KMS-11 (cell line): ENCODE data around the gene CHERP.

ENCODE experiments used
- H2AFZ ChIP-seq: fragments of 200-600 bp; sonication (generic); 2 replicates; pipeline ENCODE4 v1.6.1; 2016; ENCODE audit warnings: antibody characterized with exemption, mixed run types, low read depth
- H3K27ac ChIP-seq: fragments of 200-600 bp; sonication (generic); 2 replicates; pipeline ENCODE4 v1.6.1; 2016; ENCODE audit warnings: mild to moderate bottlenecking, mixed run types
- H3K27me3 ChIP-seq: fragments of 200-600 bp; sonication (generic); 2 replicates; pipeline ENCODE4 v1.6.1; 2017; ENCODE audit warnings: mild to moderate bottlenecking, low read depth, mixed run types, moderate library complexity; ENCODE audit not compliant: insufficient read depth
- H3K36me3 ChIP-seq: fragments of 200-600 bp; sonication (generic); 2 replicates; pipeline ENCODE4 v1.6.1; 2017; ENCODE audit warnings: mild to moderate bottlenecking, mixed run types; ENCODE audit not compliant: insufficient read depth
- H3K4me1 ChIP-seq: fragments of 200-600 bp; sonication (generic); 2 replicates; pipeline ENCODE4 v1.6.1; 2016; ENCODE audit warnings: mild to moderate bottlenecking, low read depth, mixed run types; ENCODE audit not compliant: poor library complexity, severe bottlenecking
- H3K4me2 ChIP-seq: fragments of 200-600 bp; sonication (generic); 2 replicates; pipeline ENCODE4 v1.7.0; 2016; ENCODE audit warnings: mild to moderate bottlenecking, mixed run types
- H3K4me3 ChIP-seq: fragments of 200-600 bp; sonication (generic); IDR thresholded peaks from 2 replicates; pipeline ENCODE4 v1.6.1; 2017; ENCODE audit warnings: low read depth, low read length, mixed read lengths; ENCODE audit not compliant: insufficient read depth
- H3K79me2 ChIP-seq: fragments of 200-600 bp; sonication (generic); 2 replicates; pipeline ENCODE4 v1.6.1; 2016; ENCODE audit warnings: low read depth, mixed run types; ENCODE audit not compliant: insufficient read depth
- H3K9ac ChIP-seq: fragments of 200-600 bp; sonication (generic); 2 replicates; pipeline ENCODE4 v1.6.1; 2016; ENCODE audit warnings: mild to moderate bottlenecking, mixed run types
- H4K20me1 ChIP-seq: fragments of 200-600 bp; sonication (generic); 2 replicates; pipeline ENCODE4 v1.6.1; 2016; ENCODE audit warnings: mild to moderate bottlenecking, mixed run types; ENCODE audit not compliant: insufficient read depth
- TF ChIP-seq, protein P1 (sequence below): fragments of 200-600 bp; sonication (generic); conservative IDR thresholded peaks from 2 replicates; pipeline ENCODE4 v1.6.1; 2017; ENCODE audit warnings: low read depth, mild to moderate bottlenecking, antibody characterized with exemption, low read length, moderate library complexity, mixed read lengths

The CHERP gene

DNA sequence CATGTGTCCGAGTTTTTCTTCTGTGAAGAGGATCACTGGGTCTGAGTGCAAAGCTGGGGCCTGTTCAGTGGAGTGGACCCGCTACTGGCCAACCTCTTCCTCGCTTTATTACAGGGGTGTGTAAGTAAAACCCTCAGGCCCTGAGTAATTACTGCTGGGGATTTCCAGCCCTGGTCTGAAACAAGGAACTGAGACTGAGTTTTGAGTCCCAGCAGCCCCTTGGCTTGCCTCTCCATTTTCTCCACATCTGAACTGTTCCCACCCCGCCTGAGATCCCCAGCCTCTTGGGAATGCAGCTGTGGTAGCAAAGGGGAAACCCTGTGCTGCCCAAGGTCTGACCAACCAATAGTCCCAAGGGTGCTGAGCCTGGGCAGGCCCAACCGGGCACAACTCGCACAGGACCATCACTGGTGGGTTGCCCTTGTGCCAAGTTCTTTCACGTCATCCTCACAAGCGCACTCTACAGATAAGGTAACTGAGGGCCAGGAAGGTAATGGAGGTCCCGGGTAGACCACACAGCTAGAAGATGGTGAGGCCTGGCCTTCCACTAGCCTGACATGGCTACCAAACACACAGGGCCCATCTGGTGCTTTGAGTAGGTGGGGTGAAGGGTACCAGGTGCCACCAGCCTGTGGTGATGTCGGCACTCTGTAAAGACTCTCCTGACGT lies 43.7 kb upstream of the CHERP start:
- H3K27ac ChIP-seq: peak overlapping the region; percentile 95

DNA sequence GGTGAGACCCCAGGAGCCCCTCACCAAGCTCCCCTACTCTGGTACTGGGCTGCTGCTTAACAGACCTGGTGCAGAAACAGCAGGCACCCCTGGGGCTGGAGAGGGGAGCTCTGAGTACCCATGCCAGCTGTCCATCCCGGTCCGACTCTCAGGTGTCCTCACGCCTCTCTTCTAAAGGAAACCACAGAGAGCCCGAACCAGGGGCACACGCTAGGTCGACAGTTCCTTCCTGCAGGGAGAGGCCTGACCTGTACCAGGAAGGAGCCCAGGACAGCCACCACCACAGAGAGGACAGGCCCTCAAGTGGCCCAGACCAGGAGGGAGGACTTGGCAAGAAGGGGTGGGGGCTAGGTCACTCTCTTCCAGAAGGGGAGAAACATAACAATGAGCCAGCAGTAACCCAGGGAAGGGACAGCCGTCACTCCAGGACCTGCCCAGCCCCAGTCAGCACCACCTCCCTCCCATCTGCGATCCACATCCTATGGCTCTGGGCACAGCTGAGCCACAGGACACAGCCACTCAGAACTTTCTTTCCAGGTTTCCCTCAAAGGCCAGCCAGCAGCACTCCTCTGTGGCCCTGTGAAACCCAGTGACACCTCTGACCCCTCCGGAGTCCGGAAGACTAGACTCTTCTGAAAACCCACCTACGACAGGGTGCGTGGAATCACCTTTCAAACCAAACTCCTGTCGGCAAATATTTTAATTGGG lies 43.0 kb upstream of the CHERP start:
- peaks cover 37% of the 10 kb centered on the region for H3K4me1 ChIP-seq
- no peaks in the 10 kb centered on the region; the same call in 1 of the 2 replicates for H3K36me3 ChIP-seq
- peak overlapping the region; percentile 95 for H3K4me2 ChIP-seq
- TF ChIP-seq, protein P1, sequence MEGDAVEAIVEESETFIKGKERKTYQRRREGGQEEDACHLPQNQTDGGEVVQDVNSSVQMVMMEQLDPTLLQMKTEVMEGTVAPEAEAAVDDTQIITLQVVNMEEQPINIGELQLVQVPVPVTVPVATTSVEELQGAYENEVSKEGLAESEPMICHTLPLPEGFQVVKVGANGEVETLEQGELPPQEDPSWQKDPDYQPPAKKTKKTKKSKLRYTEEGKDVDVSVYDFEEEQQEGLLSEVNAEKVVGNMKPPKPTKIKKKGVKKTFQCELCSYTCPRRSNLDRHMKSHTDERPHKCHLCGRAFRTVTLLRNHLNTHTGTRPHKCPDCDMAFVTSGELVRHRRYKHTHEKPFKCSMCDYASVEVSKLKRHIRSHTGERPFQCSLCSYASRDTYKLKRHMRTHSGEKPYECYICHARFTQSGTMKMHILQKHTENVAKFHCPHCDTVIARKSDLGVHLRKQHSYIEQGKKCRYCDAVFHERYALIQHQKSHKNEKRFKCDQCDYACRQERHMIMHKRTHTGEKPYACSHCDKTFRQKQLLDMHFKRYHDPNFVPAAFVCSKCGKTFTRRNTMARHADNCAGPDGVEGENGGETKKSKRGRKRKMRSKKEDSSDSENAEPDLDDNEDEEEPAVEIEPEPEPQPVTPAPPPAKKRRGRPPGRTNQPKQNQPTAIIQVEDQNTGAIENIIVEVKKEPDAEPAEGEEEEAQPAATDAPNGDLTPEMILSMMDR: no peak
- peak overlapping the region; percentile 94 for H3K9ac ChIP-seq
- no peaks in the 10 kb centered on the region for H4K20me1 ChIP-seq
- no peak overlapping the region for H3K4me3 ChIP-seq
- H3K79me2 ChIP-seq: peaks cover 100% of the 10 kb centered on the region
- H2AFZ ChIP-seq: no peak overlapping the region
- H3K27ac ChIP-seq: peak overlapping the region; percentile 95
- H3K27me3 ChIP-seq: no peaks in the 10 kb centered on the region

More for the DNA sequence above, 43.7 kb upstream of the CHERP start:
- H3K27me3 ChIP-seq: no peaks in the 10 kb centered on the region
- no peaks in the 10 kb centered on the region; the same call in 1 of the 2 replicates for H3K36me3 ChIP-seq
- H3K9ac ChIP-seq: peak overlapping the region; percentile 94
- peaks cover 99% of the 10 kb centered on the region for H3K79me2 ChIP-seq
- H4K20me1 ChIP-seq: no peaks in the 10 kb centered on the region
- H3K4me1 ChIP-seq: peaks cover 44% of the 10 kb centered on the region
- H3K4me2 ChIP-seq: peak overlapping the region; percentile 95
- H3K4me3 ChIP-seq: no peak overlapping the region
- TF ChIP-seq, protein P1: no peak
- H2AFZ ChIP-seq: no peak overlapping the region

DNA sequence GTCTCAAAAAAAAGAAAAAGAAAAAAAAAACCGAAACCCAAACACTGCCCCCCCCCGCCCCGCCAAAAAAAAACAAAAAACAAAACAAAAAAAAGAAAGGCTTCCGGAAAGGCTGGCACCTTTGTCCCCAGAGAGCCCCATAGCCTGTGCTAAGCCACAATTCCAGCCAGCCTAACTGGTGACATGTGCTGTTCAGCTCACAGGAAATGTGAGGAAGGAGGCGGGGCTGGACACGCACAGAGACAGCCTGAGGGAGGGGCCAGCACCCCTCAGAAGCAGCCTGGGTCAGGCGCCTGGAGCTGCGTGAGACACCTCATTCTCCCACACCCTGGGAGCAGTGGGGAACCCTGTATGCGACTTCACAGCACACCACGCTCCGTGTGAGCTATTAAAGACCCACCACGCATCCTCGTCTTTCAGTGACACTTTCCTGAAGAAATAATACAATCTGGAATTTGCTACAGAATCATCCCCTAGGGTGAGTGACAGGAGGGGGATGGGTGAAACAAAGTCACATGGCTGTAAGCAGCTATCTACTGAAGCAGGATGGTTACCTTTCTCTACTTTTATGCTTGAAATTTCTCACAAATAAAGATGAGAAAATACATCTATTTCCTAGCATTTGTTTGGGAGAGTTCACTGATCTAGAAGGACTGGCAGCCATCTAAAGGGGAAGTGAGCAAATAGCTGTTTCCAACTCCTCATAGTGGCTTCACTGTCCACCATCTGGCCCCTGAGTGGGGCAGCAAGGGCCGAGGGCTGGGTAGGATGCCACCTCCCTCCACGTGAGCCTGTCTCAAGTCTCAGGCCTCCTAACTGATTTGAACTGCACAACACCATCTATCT lies 42.2 kb upstream of the CHERP start:
- Histone ChIP-seq H2AFZ (no peak overlapping the region), H3K4me1 (peaks cover 29% of the 10 kb centered on the region), H3K4me2 (peak overlapping the region; percentile 95), H3K79me2 (peaks cover 100% of the 10 kb centered on the region), H3K27me3 (no peaks in the 10 kb centered on the region), H3K36me3 (no peaks in the 10 kb centered on the region; the same call in 1 of the 2 replicates), H4K20me1 (no peaks in the 10 kb centered on the region), H3K9ac (peak overlapping the region; percentile 94), H3K4me3 (no peak overlapping the region), H3K27ac (peak overlapping the region; percentile 95)
- TF ChIP-seq, protein P1: no peak

DNA sequence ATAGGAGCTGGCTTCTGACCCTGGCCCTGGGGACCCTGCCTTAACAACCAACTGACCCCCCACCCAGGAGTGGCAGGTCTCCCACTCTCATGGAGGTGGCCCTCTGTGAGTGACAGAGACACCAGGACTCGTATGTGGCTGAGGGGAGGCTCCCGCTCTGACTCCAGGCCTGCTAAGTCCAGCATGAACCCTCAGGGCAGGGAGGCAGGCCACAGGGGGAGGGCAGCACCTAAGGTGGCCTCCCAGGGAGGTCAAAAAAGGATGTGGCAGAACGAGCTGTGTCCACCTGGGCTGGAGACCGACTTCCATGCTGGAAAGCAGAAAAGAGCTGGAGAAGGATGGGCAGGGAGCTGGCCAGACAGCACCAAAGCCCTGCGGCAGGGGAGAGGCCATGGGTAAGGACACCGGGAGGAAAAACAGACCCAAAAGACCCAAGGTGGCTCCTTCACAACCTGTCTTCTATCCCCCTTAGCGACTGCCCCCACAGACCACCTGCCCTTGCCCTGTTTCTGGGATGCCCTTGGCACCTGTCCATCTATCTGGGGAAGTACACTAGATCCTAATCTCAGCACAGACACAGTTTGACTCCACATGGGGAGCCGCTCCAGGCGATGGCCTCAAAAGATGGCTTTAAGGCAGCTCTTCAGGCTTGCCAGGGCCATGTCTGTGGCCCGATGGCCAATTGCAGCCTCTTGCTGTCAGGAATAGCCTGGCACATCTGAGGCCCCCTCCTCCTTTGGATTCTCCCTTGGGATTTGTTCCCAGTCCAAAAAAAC lies 40.4 kb upstream of the CHERP start:
- H3K27ac ChIP-seq: peak overlapping the region; percentile 95; the same call in 1 of the 2 replicates
- no peak overlapping the region for H3K4me3 ChIP-seq
- peaks cover 19% of the 10 kb centered on the region for H3K4me1 ChIP-seq
- H3K36me3 ChIP-seq: no peaks in the 10 kb centered on the region; the same call in 1 of the 2 replicates
- H3K79me2 ChIP-seq: peaks cover 100% of the 10 kb centered on the region
- TF ChIP-seq, protein P1: no peak
- H3K4me2 ChIP-seq: peak overlapping the region; percentile 95; the same call in 1 of the 2 replicates
- no peaks in the 10 kb centered on the region for H3K27me3 ChIP-seq
- H2AFZ ChIP-seq: no peak overlapping the region
- H3K9ac ChIP-seq: no peak overlapping the region
- 0 out of 2 replicates have a peak, but pooled peaks cover 4% of the 10 kb centered on the region for H4K20me1 ChIP-seq
